Anterior cingulate cortex (tissue), 58 donors: ENCODE data around the gene PSMD5.

Experiments
- DNase-seq, 58 donors: peaks; one replicate each; lab custom pipeline; 2025; lab: John Stamatoyannopoulos, UW

PSMD5 gene

GRCh38 chr9:120842685-120843485 lies at the start of gene PSMD5:
Gene PSMD5 (minus strand): TSS chr9:120842922. CDS start chr9:120842909, 13 bp downstream.
- DNase-seq = peak; percentile 35 to 98 (median 89)

GRCh38 chr9:120891884-120892747 lies 49.4 kb upstream of the PSMD5 start:
- no peak for DNase-seq

- no peak for DNase-seq
Measured at GRCh38 chr9:120891245-120891883, 48.6 kb upstream of the PSMD5 start.

GRCh38 chr9:120890320-120891244 lies 47.9 kb upstream of the PSMD5 start:
- DNase-seq = no peak

GRCh38 chr9:120889606-120890271 lies 47.0 kb upstream of the PSMD5 start:
- DNase-seq = no peak

- DNase-seq = no peak
Measured at GRCh38 chr9:120888626-120889025, 45.9 kb upstream of the PSMD5 start.

GRCh38 chr9:120886490-120886967 lies 43.8 kb upstream of the PSMD5 start:
- no peak for DNase-seq

- no peak for DNase-seq
Measured at GRCh38 chr9:120885958-120886357, 43.2 kb upstream of the PSMD5 start.

GRCh38 chr9:120885457-120885856 lies 42.7 kb upstream of the PSMD5 start:
- DNase-seq = no peak

- no peak for DNase-seq
Measured at GRCh38 chr9:120883608-120883996, 40.9 kb upstream of the PSMD5 start.

GRCh38 chr9:120882935-120883607 lies 40.3 kb upstream of the PSMD5 start:
- no peak for DNase-seq

GRCh38 chr9:120879446-120879845 lies 36.7 kb upstream of the PSMD5 start:
- no peak for DNase-seq

- peak in 1 of 58 donors; percentile 7 for DNase-seq
Measured at GRCh38 chr9:120878188-120879130, 35.7 kb upstream of the PSMD5 start.

GRCh38 chr9:120877276-120878034 lies 34.7 kb upstream of the PSMD5 start:
- DNase-seq = peak in 51 of 58 donors; percentile 16 to 77 (median 61)

- peak in 12 of 58 donors; percentile 40 to 76 (median 55) for DNase-seq
Measured at GRCh38 chr9:120876842-120877240, 34.1 kb upstream of the PSMD5 start, which contains the start of gene PHF19. Gene PHF19 (minus strand): TSS chr9:120877188. CDS start chr9:120874741, 2,447 bp downstream.
